IPS-18c (cell line): Measurements from ENCODE around the gene CYP39A1.
"Not testable (repeated sequence)": the region's sequence is repeated elsewhere in the genome, so short reads cannot be mapped to it uniquely, and the experiment has no call there.

Experiments used
- H3K4me3 ChIP-seq: 2 replicates; pipeline ENCODE4 v1.7.0; 2013; ENCODE audit warnings: low read depth, mild to moderate bottlenecking, low read length, moderate library complexity; ENCODE audit not compliant: insufficient read depth
- H3K9me3 ChIP-seq: one replicate; pipeline ENCODE4 v1.6.1; 2013; ENCODE audit warnings: mild to moderate bottlenecking, low read length, moderate library complexity; ENCODE audit not compliant: control insufficient read depth, insufficient read depth

The CYP39A1 gene

DNA sequence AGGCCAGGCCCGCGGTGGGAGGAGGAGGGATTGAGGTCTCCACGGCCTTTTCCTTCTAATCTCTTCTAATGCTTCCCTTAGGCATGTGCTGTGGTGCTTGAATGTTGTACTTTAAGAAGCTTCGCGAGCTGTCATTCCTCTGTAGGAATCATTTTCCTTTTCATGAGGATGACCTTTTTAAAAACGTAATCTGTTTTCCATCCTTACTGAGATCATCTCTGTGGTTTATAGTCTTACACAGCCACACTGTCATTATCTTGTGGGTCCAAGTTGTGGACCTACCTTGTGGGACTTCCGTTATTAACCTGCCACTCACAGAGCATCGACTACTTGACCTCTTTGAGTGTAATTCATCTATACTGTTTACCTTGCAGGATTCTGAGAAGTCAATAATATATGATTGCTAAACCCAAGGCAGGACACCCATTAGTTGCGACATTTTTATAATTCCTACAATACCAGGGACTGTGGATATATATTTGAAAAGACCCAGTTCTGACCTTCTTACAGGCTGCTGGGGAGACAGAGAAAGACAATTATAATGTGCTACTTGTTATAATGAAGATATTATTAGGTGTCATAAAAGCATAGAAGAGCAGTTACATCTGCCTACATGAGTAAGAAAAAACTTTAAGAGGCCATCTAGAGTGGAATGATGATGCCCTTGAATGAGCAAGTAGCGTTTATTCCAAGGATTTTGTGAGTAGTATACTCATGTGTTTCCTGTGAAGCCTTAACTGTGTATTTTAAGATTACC lies 999 bp upstream of the CYP39A1 start:
- H3K4me3 ChIP-seq: peak overlapping the region; percentile 98

DNA sequence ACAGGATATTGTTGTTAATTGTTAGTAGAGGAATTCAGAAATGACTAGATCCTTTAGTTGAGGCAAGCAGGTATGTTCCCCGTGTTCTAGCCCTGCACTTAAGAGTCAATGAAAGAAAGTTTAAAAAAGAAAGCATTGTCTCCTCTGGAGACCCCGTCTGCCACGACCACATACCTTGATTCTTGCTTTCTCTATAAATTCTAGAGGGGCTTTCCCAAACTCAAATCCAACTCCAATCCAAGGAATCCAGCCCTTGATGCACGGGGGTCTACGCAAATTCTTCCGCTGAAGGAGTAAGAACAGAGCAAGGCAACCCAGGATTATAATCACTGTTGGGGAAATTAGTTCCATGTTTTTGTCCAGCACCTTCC lies 401 bp downstream of the CYP39A1 start:
- peak overlapping the region; percentile 98 for H3K4me3 ChIP-seq
- H3K9me3 ChIP-seq: no peaks in the 10 kb centered on the region

More for the DNA sequence above, 999 bp upstream of the CYP39A1 start:
- no peaks in the 10 kb centered on the region for H3K9me3 ChIP-seq

DNA sequence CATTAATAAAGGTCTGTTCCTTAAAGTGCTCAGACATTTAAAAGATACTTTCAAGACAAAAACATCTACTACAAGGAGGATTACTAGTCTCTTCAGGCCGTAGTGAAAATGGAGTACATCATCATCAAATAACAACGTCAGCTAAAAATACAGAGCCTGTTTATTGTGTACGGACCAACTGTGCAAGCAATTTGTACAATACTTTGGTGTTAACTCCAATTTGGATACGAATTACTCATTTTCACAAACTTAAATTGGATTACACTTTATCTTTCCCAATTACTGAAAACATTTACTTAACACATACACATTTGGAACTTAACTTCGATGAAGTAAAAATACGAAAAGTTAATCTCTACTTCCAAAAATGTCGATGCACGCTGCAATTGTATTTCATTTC lies 802 bp downstream of the CYP39A1 start:
- no peaks in the 10 kb centered on the region for H3K9me3 ChIP-seq
- peak overlapping the region; percentile 98; the same call in 1 of the 2 replicates for H3K4me3 ChIP-seq

DNA sequence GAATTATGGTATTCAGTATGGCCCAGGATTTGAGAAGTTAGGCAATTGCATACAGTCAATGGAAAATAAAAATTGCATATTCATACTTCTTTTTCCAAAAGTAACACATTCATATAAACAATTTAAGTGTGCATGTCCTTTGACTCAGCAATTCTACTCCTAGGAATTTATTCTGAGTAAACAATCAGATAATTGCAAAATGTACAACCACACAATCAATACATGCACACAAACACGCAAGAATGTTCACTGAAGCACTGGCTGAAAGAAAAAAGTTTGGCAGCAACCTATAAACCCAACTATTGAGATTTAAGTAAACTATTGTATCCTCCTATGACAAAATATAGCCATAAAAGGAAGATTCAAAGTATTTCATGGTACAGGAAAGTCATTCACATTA lies 1.6 kb downstream of the CYP39A1 start:
- Histone ChIP-seq H3K4me3 (no peak overlapping the region), H3K9me3 (no peaks in the 10 kb centered on the region)

DNA sequence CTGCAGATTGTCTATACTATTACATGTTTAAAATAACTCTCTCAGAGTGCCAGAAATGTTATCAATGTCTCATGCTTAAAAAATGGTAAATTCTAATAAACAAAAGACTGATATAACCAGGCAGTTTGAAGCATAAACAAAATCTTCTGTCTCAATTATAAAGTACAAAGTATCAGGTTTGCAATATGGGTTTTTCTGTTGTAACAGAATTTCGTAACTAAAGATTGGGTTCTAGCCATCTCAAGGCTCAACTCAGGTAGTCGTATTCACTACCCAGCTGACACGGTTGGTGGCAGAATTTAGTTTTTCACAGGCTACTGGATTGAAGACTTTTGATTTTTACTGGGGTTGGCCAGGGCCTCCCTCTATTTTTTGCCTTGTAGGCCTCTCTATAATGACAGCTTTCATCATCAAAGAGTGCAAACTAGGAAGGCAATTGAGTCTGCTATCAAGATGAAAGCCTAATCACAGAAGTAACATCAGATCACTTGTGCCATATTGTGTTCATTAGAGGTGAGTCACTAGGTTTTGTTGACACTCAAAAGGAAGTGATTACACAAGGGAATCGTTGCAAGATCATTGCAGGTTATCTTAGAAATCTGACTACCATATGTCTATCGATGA lies 3.6 kb downstream of the CYP39A1 start:
- Histone ChIP-seq H3K9me3 (no peaks in the 10 kb centered on the region), H3K4me3 (no peak overlapping the region)

DNA sequence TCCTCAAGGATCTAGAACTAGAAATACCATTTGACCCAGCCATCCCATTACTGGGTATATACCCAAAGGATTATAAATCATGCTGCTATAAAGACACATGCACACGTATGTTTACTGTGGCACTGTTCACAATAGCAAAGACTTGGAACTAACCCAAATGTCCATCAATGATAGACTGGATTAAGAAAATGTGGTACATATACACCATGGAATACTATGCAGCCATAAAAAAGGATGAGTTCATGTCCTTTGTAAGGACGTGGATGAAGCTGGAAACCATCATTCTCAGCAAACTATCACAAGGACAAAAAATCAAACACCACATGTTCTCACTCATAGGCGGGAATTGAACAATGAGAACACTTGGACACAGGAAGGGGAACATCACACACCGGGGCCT lies 4.5 kb downstream of the CYP39A1 start:
- not testable (repeated sequence) for H3K4me3 ChIP-seq, H3K9me3 ChIP-seq

DNA sequence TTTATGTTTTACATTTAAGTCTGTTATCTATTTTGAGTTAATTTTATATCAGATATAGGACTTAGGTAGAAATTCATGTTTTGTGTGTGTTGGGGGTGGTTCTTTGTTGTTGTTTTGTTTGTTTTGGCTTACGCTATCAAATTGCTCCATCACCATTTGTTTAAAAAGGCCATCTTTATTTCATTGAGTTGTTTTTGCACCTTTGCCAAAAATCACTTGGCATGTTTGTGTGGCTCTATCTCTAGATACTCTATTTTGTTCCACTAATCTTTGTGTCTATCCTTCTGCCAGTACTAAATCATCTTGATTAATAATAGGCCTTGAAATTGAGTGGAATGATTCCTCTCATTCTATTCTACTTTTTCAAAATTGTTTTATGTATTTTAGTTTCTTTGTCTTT lies 7.4 kb downstream of the CYP39A1 start:
- Histone ChIP-seq H3K4me3 (no peak overlapping the region), H3K9me3 (no peaks in the 10 kb centered on the region)

DNA sequence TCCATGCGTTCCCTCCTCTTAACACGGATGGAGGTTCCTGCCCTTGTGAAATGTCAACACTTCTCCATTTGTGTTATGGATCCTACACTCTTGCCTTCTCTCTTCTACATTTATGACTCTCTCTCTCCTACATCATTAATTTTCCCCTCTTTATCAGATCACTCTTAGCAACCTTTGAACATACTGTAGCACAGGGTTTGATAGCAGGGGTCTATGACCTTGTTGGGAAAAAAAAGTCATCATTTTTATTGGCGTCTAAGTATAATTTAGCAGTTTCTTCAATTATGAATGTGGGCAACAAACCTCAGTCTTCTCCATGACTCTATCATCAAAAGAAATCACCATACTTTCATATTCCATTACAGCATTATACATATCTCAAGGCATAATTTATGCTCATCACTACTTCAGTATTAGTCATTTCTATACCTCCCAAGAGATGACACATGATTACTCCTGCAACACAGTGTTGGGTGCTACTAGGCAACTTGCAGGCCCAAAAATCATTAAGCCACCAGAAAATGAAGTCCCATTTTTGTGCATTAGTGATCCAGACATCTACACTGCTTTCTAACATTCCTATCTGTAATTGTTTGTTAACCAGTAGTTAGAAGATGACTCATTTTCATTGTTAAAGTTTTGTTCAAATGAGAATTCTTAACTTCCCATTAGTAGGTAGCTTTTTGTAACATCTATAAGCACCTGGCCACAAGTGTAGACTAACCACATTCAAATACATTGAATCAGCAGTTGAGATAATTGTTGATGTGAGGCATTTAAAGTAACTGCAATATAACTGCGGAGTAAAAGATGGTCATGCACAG lies 9.5 kb downstream of the CYP39A1 start:
- Histone ChIP-seq H3K4me3 (no peak overlapping the region), H3K9me3 (no peaks in the 10 kb centered on the region)

DNA sequence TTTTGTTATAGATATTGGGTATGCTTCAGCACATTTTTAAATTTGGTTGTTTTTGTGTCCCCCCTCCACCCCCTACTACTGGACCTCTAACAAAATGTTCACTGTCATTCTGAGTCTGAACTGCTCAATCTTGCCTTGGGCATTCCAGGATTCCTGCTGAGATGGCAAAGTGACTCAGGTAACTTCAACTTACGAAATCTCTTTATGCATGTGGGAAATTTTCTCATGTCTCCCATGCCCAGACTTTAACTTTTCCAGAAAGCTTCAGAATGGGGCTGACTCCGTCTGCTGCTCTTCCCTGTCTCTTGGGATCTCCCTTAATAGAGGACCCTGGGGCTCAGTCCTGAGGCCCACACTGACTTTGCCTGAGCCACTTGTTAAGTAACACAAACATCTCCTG lies 14.0 kb downstream of the CYP39A1 start:
- Histone ChIP-seq H3K9me3 (no peaks in the 10 kb centered on the region), H3K4me3 (no peak overlapping the region)

DNA sequence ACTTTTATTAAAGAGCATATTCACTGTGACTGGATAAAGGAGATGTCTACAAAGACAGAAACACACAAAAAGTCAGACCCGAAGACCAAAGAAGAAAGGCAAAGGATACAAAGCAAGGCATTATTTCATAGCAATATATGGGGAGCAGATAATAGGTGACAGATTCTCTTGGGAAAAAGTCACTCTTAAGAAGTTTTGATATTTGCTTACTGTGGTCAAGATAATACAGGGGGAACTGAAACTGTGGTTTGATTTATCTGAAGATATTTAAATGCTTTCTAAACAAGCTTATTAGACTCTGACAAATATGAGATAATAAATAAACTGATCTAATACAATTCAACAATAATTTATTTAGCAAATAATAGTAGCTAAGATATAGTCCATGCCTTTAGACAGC lies 14.7 kb downstream of the CYP39A1 start:
- H3K9me3 ChIP-seq: no peaks in the 10 kb centered on the region
- H3K4me3 ChIP-seq: no peak overlapping the region

DNA sequence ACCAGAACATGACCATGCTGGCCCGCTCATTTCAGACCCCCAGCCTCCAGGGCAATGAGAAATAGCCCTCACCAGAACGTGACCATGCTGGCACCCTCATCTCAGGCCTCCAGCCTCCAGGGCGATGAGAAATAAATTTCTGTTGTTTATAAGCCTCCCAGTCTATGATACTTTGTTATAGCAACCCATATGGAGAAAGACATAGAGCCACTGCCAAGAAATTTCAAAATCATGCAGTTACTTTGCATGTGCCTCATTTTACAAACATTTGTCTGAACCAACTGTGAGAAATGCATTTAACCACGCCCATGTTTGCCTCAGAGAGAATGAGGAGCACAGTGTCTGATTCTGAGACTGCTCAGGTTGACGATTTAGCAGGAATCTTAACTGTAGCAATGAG lies 15.5 kb downstream of the CYP39A1 start:
- no peaks in the 10 kb centered on the region for H3K9me3 ChIP-seq
- no peak overlapping the region for H3K4me3 ChIP-seq

DNA sequence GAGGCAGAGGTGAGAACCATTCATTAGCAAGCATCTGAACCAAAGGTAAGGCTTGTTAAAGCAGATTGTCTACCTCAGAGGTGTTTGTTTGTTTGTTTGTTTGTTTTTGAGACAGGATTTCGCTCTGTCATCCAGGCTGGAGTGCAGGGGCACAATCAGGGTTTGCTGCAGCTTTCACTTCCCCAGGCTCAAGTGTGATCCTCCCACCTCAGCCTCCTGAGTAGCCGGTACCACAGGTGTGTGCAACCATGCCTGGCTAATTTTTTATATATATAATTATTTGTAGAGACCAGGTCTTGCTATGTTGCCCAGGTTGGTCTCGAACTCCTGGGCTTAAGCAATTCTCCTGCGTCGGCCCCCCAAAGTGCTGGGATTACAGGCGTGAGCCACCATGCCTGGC lies 17.2 kb downstream of the CYP39A1 start:
- Histone ChIP-seq H3K9me3 (no peaks in the 10 kb centered on the region), H3K4me3 (no peak overlapping the region)

DNA sequence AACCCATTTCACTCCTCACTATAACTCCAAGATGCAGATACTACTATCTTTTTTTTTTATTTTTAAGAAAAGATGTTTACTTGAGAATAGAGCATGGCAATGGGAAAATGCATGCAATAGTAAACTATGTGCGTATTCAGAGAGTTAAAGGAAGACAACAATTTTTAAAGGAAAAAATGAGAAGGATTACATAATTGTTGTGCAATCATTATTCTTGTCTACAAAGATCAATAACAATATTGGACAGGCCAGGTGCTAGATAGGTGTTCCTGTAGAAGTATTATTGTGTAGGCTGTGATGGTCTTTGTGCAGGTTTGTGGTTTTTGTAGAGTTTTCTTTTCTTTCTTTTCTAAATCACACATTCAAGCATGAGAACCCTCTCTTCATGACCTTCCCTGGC lies 20.6 kb downstream of the CYP39A1 start:
- Histone ChIP-seq H3K4me3 (no peak overlapping the region), H3K9me3 (no peaks in the 10 kb centered on the region)

DNA sequence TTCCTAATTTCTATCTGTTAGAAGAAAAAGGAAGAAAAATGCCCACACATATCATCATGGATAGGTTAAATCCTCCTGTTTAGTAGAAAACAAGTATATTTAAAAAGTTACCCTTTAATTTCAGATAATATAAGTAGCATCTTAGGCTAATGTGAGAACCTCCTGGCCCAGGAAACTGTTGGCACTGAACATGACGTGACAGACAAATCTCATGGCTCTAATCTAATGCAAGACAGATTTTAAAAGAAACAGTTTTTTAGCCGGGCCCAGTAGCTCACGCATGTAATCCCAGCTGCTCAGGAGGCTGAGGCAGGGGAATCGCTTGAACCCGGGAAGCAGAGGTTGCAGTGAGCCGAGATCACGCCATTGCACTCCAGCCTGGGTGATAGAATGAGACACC lies 22.9 kb downstream of the CYP39A1 start:
- Histone ChIP-seq H3K4me3 (no peak overlapping the region), H3K9me3 (no peaks in the 10 kb centered on the region)

DNA sequence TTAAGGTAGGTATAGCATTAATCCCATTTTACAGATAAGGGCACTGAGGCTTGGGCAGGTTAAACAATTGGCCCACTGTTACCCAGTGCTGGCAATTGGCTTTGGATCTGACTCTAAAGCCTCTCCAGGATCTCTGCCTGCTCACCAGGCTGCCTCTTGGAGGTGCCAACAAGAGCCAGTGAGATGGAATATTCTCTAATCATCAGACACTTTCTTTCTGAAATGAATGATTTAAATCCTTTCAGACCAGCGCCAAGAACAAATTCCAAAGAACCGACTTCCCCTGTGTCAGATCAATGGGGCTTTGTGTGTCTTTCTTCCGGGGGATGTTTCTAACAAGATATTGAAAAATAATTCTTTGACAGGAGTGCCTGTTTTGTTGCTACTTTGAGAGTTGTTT lies 23.6 kb downstream of the CYP39A1 start:
- no peak overlapping the region for H3K4me3 ChIP-seq
- no peaks in the 10 kb centered on the region for H3K9me3 ChIP-seq

DNA sequence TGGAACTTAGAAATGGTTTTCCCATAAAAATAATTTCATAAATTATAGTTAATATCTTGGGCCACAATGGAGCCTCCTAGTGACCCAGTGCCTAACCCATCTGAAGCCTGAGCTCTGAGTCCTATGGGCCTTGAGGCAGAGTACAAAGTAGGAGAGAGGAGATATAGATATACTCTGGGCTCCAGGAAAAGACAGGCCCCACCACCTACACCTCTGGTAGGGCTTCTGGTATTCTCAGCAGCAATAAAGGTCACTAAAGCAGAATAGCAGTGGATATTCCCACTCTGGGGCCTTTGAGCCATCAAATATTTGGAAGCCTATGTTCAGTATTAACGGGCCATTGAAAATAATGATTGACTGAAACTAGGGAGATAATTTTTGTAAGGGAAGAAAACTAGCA lies 24.1 kb downstream of the CYP39A1 start:
- Histone ChIP-seq H3K9me3 (no peaks in the 10 kb centered on the region), H3K4me3 (no peak overlapping the region)

DNA sequence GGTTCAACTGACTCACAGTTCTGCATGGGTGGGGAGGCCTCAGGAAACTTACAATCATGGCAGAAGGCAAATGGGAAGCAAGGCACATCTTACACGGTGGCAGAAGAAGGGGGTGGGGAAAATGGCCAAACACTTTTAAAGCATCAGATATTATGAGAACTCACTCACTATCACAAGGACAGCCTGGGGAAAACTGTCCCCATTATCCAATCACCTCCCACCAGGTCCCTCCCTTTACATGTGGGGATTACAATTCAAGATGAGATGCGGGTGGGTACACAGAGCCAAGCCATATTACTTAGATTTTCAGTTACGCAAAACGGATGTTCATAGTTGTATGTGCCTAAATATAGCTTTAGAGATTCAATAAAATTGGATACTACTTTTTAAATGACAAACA lies 25.6 kb downstream of the CYP39A1 start:
- Histone ChIP-seq H3K4me3 (no peak overlapping the region), H3K9me3 (no peaks in the 10 kb centered on the region)

DNA sequence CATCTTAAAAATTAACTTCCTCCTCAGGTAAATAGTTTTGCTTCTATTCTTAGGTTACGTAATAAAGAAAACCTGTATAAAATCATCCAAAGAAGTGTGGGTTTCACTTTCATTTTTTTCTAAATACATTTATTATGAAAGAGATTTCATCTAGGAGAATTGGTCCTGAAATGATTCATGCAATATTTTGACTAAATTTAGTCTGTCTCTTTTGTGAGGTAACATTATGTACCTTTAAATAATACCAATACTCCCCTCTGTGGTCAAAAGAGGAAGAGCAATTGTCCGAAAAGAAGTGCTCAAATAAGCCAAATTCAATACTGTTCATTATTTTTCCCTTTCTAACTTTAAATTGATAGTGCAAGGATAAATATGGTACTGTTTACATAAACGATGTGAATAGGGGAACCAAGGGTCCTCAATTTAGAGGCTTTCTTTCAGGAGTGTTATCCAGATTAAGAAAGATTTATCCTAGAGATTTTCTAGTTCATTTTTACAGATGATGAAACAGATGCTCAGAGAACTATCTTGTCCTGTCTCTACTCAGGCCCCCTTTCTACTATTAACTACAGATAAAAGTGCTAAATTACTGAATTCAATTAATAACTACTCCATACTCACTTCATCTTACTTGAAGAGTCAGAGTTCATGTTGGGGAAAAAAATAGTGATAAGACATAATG lies 26.2 kb downstream of the CYP39A1 start:
- Histone ChIP-seq H3K4me3 (no peak overlapping the region), H3K9me3 (no peaks in the 10 kb centered on the region)
